GM23338 (cell line): ENCODE measurements around the gene TBC1D19.

Source experiments
- CTCF ChIP-seq, 2 experiments: fragments of 200-600 bp in 1 of 2; sonication (generic) in 1 of 2; conservative IDR thresholded peaks; 2 replicates each; pipeline versions ENCODE4 v1.5.1 to v1.6.1; 2016 to 2017; ENCODE audit warnings: antibody characterized with exemption in 2 of 2, low read depth in 2 of 2, mild to moderate bottlenecking in 2 of 2, moderate library complexity in 1 of 2
- EZH2phosphoT487 ChIP-seq: fragments of 200-600 bp; sonication (generic); IDR thresholded peaks from one replicate; pipeline ENCODE4 v1.8.1; 2018; ENCODE audit warnings: antibody characterized with exemption; ENCODE audit not compliant: unreplicated experiment
- JUNB ChIP-seq: IDR thresholded peaks from one replicate; pipeline ENCODE4 v1.6.1; 2016; ENCODE audit warnings: antibody characterized with exemption; ENCODE audit not compliant: unreplicated experiment
- REST ChIP-seq: IDR thresholded peaks from one replicate; pipeline ENCODE4 v1.6.1; 2018; ENCODE audit warnings: antibody characterized with exemption; ENCODE audit not compliant: unreplicated experiment

GRCh38 chr4:26749867-26750266 is 166.0 kb downstream of the TBC1D19 start:
- TF ChIP-seq EZH2phosphoT487 (no peak), JUNB (no peak), CTCF (conservative IDR thresholded peaks at IDR 0.05; ENCODE audit: low read depth in 2 of 2) (no peak), REST (no peak)
